ENCODE results near the gene OSBPL8.

OSBPL8 gene

DNA sequence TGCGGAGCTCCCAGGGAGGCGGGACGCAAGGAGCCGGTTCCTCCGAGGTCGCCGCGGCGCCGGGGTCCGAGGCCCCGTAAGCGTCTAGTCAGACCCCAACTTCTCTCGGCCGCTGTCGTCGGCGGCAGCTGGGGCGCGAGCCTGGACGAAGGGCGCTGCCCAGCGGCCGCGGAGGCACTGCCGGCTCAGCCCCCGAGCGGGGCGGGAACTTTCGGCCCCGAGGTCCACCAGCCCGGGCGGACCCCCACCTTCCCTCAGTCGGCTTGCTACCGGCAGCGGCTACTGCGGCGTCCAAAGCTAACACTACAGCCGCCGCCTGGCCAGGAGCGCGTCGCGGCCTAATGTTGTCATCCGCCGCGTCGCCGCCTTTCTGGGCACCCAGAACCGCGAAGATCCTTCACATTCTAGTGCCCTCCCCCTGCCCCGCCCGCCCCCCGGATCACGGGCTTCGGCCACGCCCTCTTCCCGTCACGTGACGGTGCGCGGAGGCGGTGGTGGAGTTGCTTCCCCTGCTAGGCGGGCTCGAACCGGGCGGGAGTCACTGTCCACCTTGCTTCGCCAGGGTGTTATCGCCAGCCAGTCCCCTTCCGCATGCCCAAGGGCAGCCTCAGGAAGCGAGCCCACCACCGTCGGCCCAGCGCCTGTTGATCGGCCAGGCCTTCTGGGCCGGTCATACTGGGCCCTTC, at the start of gene OSBPL8:
Gene OSBPL8 (minus strand): TSS at position 372 of the 686 bp plus-strand sequence. CDS start 72,220 bp downstream, outside the sequence.
- DNase-seq = peak; percentile 98

- DNase-seq = no peak
Observed at GRCh38 chr12:76608070-76608469, 48.5 kb upstream of the OSBPL8 start.

- DNase-seq = no peak
Observed at GRCh38 chr12:76595056-76595455, 35.5 kb upstream of the OSBPL8 start.

- DNase-seq = no peak
Observed at GRCh38 chr12:76591476-76591875, 31.9 kb upstream of the OSBPL8 start.

GRCh38 chr12:76590131-76590530, 30.6 kb upstream of the OSBPL8 start:
- DNase-seq = no peak

GRCh38 chr12:76588881-76589565, 29.5 kb upstream of the OSBPL8 start:
- DNase-seq = no peak

DNA sequence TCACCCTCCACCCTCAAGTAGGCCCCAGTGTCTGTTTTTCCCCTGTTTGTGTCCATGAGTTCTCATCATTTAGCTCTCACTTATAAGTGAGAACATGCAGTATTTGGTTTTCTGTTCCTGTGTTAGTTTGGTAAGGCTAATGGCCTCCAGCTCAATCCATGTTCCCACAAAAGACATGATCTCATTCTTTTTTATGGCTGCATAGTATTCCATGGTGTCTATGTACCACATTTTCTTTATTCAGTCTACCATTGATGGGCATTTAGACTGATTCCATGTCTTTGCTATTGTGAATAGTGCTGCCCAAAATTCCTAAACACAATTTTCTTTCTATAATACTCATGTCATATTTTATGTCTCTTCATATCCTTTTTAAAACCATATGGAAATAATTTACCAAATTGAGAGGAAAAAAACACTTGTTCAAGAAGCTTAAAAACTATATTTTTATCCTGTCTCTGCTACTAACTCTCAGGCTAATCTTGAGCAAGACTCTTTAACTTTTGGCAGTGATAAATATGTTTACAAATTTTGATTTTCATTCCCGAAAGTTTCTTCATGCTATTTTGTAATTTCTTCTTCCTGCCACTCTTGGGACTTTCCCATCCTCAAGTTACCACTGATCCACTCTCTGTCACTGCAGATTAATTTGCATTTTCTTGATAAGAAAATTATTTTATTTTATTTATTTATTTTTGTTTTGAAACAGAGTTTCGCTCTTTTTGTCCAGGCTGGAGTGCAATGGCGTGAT, 28.0 kb upstream of the OSBPL8 start:
- DNase-seq = no peak

DNA sequence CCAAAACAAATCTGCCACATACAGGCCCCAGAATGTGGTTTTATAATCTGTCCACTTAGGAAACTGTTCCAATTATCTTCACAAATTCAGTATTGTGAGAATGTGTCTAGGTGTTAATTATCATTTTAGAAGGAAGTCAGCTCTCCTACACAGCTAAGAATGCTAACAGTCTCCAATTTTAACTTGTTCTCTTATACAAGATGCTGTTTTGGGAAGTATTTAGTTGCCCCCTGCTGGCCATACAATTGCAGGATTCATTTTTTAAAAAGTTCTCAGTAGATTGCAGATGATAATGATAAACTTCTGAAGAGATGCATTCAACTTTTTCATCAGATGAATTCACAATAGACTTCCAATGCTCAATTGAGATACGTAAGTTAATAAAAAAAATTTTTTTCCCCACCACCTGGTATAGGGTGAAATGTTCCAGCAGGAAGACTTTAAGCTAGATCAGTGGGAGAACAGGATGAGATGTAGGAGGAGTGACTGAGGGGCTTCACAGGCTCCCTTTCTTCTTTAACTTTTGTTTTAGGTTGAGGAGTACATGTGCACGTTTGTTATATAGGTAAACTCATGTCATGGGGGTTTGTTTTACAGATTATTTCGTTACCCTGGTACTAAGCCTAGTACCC, 27.3 kb upstream of the OSBPL8 start:
- no peak for DNase-seq

GRCh38 chr12:76583301-76583700, 23.7 kb upstream of the OSBPL8 start:
- DNase-seq = no peak

DNA sequence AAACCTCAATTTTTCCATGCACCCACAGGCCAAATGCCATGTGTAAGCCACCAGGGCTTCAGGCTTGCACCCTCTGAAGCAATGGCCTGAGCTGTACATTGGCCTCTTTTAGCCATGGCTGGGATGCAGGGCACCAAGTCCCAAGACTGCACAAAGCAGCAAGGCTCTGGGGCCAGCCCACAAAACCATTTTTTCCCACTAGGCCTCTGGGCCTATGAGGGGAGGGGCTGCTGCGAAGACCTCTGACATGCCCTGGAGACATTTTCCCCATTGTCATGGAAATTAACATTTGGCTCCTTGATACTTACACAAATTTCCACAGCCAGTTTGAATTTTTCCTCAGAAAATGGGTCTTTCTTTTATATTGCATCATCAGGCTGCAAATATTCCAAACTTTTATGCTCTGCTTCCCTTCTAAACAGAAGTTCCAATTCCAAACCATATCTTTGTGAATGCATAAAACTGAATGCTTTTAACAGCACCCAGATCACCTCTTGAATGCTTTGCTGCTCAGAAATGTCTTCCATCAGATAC, 14.3 kb upstream of the OSBPL8 start:
- DNase-seq = no peak

DNA sequence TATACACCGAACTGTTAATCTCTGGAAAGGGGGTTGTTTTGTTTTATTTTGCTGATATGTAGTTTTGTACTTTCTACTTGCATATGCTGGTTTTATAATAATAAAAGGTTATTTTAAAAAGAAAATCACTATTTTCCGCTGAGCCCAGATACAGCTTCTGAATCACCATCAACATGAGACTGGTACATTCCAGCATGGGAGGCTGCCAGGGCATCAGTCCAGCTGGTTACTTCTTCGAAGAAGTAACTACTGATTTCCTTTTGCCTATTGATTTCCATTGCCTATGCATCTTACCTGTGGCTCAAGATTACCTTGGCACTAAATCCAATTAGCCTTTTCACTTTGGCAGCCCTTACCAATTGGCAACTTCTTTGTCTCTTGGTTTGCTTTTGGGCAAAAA, 11.7 kb upstream of the OSBPL8 start:
- DNase-seq = no peak

DNA sequence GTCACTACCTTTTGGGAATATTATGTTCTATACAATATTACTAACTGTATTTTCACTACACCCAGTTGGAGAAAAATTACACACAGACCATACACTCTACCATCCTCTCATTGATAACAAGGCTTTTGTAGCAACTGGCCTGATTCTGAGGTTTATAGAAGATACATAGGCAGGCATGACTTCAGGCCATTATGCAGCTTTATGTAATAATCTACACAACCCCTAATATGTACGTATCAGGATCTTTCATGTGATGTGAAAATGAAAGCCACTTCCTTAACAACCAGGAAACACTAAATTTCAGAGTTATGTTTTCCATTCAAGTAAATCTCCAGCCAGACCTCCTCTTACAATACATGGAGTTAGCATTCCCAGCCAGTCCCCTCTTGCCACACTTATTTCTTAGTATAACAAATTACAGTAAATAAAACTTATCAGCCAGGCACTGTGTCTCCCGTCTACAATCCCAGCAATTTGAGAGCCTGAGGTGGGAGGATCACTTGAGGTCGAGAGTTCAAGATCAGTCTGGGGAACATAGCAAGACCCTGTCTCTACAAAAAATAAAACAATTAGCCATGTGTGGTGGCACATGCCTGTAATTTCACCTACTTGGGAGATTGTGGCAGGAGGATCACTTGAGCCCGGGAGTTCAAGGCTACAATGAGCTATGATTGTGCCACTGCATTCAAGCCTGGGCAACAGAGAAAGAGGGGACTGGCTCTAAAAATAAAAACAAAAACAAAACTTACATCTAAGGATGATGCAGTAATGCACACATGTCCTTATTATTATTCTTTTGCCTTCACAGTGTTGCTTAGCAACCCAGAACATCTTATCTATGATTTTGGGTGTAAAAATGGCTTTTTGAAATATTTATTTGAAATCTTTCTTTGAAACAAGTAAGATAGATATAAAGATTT, 10.4 kb upstream of the OSBPL8 start:
- no peak for DNase-seq

DNA sequence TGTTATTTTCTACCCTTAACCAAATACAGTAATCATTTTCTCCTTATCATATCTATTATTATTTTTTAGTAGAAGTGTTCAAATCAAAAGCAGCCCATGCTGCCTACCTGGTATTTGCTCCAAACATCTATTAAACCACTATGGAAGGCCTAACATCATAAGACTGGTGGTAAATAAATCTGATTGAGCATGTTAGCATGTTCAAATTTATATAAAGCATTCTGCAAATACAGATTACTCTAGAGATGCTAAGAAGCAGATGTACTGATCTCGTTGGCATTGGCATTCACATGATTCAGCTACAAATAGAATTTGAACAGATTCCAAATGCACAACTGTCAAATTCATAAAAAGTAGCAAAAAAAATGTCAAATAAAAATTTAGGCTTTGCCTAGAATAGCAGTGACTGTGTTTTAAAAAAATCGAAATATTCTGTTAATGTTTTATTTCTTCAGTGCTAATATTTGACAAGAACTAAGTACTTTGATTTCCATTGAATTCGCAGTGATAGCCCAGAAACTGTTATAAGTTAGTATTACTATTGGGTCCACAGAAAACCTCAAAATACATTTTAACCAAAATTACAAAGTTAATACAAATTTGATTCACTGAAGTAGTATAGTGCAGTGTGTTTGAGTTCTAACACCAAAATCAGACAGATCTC, 9.4 kb upstream of the OSBPL8 start:
- DNase-seq = no peak

DNA sequence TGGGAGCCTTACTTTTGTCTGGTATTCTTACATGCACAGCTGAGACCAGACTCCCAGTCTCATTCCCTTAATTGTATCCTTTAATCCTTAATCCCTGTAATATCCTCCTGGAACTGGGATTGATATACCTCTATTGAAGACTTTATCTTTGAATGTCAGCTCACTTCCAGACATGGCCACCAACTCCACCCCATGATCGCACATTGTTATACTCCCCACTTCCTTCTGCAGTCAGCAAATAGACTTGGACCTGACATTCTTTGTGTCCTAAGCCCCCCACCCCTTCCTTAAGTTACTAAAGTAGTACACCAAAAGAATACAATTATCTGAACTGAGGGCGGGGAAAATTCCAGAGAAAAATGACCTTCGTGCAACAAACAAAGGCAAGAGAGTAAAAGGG, 8.6 kb upstream of the OSBPL8 start:
- DNase-seq = no peak

DNA sequence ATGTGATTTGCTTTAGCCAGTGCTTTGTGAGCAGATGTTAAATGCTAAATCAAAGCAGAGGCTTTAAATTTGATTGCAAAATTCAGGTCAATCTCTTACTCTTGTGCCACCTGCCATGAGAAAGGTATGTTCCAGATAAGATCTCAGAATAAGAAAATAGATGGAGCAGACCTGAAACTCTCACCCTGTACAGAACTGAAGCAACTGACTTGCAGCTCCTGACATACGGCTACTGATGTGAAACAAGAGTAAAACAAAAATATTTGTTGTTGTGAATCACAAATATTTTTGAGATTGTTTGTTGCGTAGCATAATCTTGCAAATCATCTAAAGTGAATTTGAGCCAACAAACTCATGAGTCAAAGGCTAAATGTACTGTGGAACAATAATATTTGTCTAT, 3.5 kb upstream of the OSBPL8 start:
- no peak for DNase-seq

DNA sequence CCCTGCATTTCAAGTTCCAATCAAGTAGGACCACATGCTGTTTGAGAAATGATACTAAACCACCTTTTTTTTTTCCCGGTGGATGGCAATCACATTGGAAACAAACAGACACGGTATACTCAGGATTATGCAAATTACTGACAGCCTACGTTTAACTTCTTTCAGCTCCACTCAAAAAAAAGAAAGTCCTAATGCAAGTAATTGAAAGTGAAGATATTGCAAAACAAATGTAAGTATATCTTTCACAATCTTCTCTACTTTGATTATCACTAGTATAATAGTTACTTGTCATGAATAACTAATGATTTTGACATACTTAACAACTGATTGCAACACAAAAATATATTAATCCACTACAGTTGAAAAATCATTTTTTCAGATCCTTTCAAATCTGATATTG, 2.6 kb upstream of the OSBPL8 start:
- no peak for DNase-seq

- DNase-seq = no peak
Observed at GRCh38 chr12:76560086-76560491, 518 bp upstream of the OSBPL8 start.

- DNase-seq = peak; percentile 82
Observed at GRCh38 chr12:76558684-76559399, 729 bp downstream of the OSBPL8 start.

DNA sequence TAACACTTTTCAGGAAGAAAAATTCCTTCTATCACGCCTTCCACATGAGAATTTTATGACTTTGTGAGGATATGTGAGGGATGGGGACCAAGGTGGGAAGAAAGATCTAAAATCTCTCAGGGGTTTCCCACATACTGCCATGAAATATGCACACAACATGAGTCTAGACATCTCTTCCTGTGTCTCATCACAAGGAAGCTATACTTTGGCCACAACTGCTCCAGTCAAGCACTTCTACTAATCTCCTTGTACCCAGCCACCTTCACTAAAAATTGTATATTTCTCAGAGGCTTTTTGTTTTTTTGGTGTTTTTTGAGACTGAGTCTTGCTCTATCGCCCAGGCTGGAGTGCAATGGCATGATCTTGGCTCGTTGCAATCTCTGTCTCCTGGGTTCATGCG, 3.2 kb downstream of the OSBPL8 start:
- DNase-seq = no peak

- no peak for DNase-seq
Observed at GRCh38 chr12:76555797-76556196, 3.8 kb downstream of the OSBPL8 start.

- no peak for DNase-seq
Observed at GRCh38 chr12:76555231-76555767, 4.3 kb downstream of the OSBPL8 start.

Measured in activated T-cell treated with anti-CD3 and anti-CD28 coated beads, Interleukin-2, amount 50 U/mL, for 1 hour (primary cell).